Colonic mucosa (tissue), 4 donors: ENCODE results near the gene RAC3. TPM values are rescaled to one million over a fixed set of nuclear protein-coding genes. Genes with fewer than 3 reads are reported as not detected.

ENCODE experiments used
- DNase-seq: peaks from one replicate; pipeline ENCODE4 v3.0.0-alpha.2; 2020
- H3K27ac ChIP-seq: fragments of 200-600 bp; one replicate; pipeline ENCODE4 v1.8.0; 2021
- H3K27me3 ChIP-seq: fragments of 200-600 bp; one replicate; pipeline ENCODE4 v1.8.0; 2021
- H3K36me3 ChIP-seq: fragments of 200-600 bp; one replicate; pipeline ENCODE4 v1.8.0; 2021
- H3K4me1 ChIP-seq: fragments of 200-600 bp; one replicate; pipeline ENCODE4 v1.8.0; 2021; ENCODE audit warnings: mild to moderate bottlenecking
- H3K4me3 ChIP-seq: fragments of 200-600 bp; one replicate; pipeline ENCODE4 v1.8.0; 2021
- H3K9ac ChIP-seq, 2 donors: one replicate each; pipeline ENCODE4 v1.7.0; 2013; ENCODE audit warnings: control low read depth in 2 of 2, low read depth in 2 of 2, low read length in 2 of 2
- H3K9me3 ChIP-seq: fragments of 200-600 bp; one replicate; pipeline ENCODE4 v1.8.0; 2021
- CTCF ChIP-seq: fragments of 200-600 bp; IDR thresholded peaks from one replicate; pipeline ENCODE4 v1.8.0; 2022; ENCODE audit warnings: antibody characterized with exemption, mild to moderate bottlenecking
- intact Hi-C: fragments of 100-400 bp; cut with DNase I; formaldehyde crosslinking; loops from one replicate; pipeline ENCODE4 v1.14.1; 2022
- total RNA-seq, 2 donors: library from RNA; stranded (reverse); fragmentation: NEBNext Ultra II Directional in 1 of 2; extraction: Animal tissue kit (Norgen Biotek cat#: 25700) in 1 of 2; gene quantifications; one replicate each; pipeline ENCODE4 v1.2.1, GENCODE V29; 2021
- donor health status: healthy.
- donor health status: DM: no; HTN: no; CAD: no.
- donor health status: DM: no; HTN: no; CAD: no.

The RAC3 gene
- total RNA-seq, 2 donors from 2014 or later = 7.0 to 16.6 TPM

GRCh38 chr17:82030470-82031302 lies 792 bp upstream of the RAC3 start:
- peak overlapping the region; percentile 75 for H3K27ac ChIP-seq
- intact Hi-C loops = loop anchor here (2.0 to 10.0 kb wide), 2 partner anchors 118 to 294 kb away; no protein-coding TSS in a partner anchor

GRCh38 chr17:82031885-82032627 lies 578 bp downstream of the RAC3 start:
- no peak overlapping the region for H3K27ac ChIP-seq
- H3K9me3 ChIP-seq = no peaks in the 10 kb centered on the region
- peak overlapping the region; percentile 20 for H3K4me3 ChIP-seq
- DNase-seq = peak; percentile 80
- peak overlapping the region in 1 of 2 donors; percentile 39 for H3K9ac ChIP-seq
- intact Hi-C loops = loop anchor here (2.0 to 10.0 kb wide), 2 partner anchors 117 to 293 kb away; no protein-coding TSS in a partner anchor
- TF ChIP-seq CTCF = no peak
- H3K4me1 ChIP-seq = peaks cover 16% of the 10 kb centered on the region
- H3K36me3 ChIP-seq = no peaks in the 10 kb centered on the region
- H3K27me3 ChIP-seq = no peaks in the 10 kb centered on the region

More at GRCh38 chr17:82030470-82031302, 792 bp upstream of the RAC3 start:
- Histone ChIP-seq H3K4me1 (peaks cover 10% of the 10 kb centered on the region), H3K9ac (peak overlapping the region; percentile 43 to 46), H3K4me3 (peak overlapping the region; percentile 47), H3K9me3 (no peaks in the 10 kb centered on the region), H3K36me3 (no peaks in the 10 kb centered on the region), H3K27me3 (no peaks in the 10 kb centered on the region)
- TF ChIP-seq CTCF = peak; percentile 96
- DNase-seq = peak; percentile 90

GRCh38 chr17:82033359-82034085 lies 2.0 kb downstream of the RAC3 start:
- Histone ChIP-seq H3K4me1 (peaks cover 19% of the 10 kb centered on the region), H3K9ac (no peak overlapping the region), H3K4me3 (no peak overlapping the region), H3K27me3 (no peaks in the 10 kb centered on the region), H3K9me3 (no peaks in the 10 kb centered on the region), H3K27ac (no peak overlapping the region), H3K36me3 (no peaks in the 10 kb centered on the region)
- TF ChIP-seq CTCF = no peak
- no peak for DNase-seq
- intact Hi-C loops = loop anchor here (10.0 kb wide), 1 partner anchor 291 kb away; no protein-coding TSS in a partner anchor

- Histone ChIP-seq H3K9ac (no peak overlapping the region), H3K36me3 (no peaks in the 10 kb centered on the region), H3K4me1 (peaks cover 19% of the 10 kb centered on the region), H3K4me3 (no peak overlapping the region), H3K9me3 (no peaks in the 10 kb centered on the region), H3K27ac (no peak overlapping the region), H3K27me3 (no peaks in the 10 kb centered on the region)
- intact Hi-C loops = loop anchor here (10.0 kb wide), 1 partner anchor 290 kb away; no protein-coding TSS in a partner anchor
- TF ChIP-seq CTCF = no peak
- DNase-seq = no peak
These were observed 3.0 kb downstream of the RAC3 start for GRCh38 chr17:82034371-82035011.
